ENCODE results near the gene POLR2C. TPM values are rescaled to one million over a fixed set of nuclear protein-coding genes. Genes with fewer than 3 reads are reported as not detected.

POLR2C gene
- total and polyA plus RNA-seq, 2 experiments from 2014 or later, result 40.0 to 163 TPM

GRCh38 chr16:57502048-57502775 lies 39.7 kb downstream of the POLR2C start:
- peaks cover 7% of the 10 kb centered on the region; the same call in 1 of the 2 replicates for H3K27me3 ChIP-seq (replicated peaks; ENCODE audit: insufficient read depth)
- DNase-seq, result no peak
- WGBS, 2 experiments (ENCODE audit: low coverage in 1 of 2, low lambda C conversion rate in 2 of 2, missing lambda C conversion rate in 2 of 2), result 67 to 70% methylated on average over 12 of the region's 12 CpGs

GRCh38 chr16:57503366-57503765 lies 40.9 kb downstream of the POLR2C start:
- no peak overlapping the region for H3K4me3 ChIP-seq
- H3K9ac ChIP-seq, result no peak overlapping the region
- H3K4me1 ChIP-seq (ENCODE audit: insufficient read depth), result no peaks in the 10 kb centered on the region
- no peak for DNase-seq
- no peaks in the 10 kb centered on the region for H4K20me1 ChIP-seq (ENCODE audit: insufficient read depth)
- H2AFZ ChIP-seq, result no peak overlapping the region
- H3K27me3 ChIP-seq (replicated peaks; ENCODE audit: insufficient read depth), result peaks cover 7% of the 10 kb centered on the region; the same call in 1 of the 2 replicates
- no peak for TF ChIP-seq EZH2 (IDR thresholded peaks at IDR 0.05; ENCODE audit: insufficient read depth, poor library complexity, severe bottlenecking)
- TF ChIP-seq EZH2phosphoT487 (IDR thresholded peaks at IDR 0.05; ENCODE audit: insufficient read depth, low read depth), result no peak
- H3F3A ChIP-seq (ENCODE audit: insufficient read depth), result no peaks in the 10 kb centered on the region
- no peak overlapping the region for H3K4me2 ChIP-seq (ENCODE audit: unreplicated experiment)
- H3K9me2 ChIP-seq (ENCODE audit: insufficient read depth), result no peaks in the 10 kb centered on the region
- no peaks in the 10 kb centered on the region for H3K9me3 ChIP-seq (ENCODE audit: low read depth)
- no peaks in the 10 kb centered on the region for H3K36me3 ChIP-seq (ENCODE audit: low read depth)
- 59 to 69% methylated on average over 15 of the region's 15 CpGs for WGBS, 2 experiments (ENCODE audit: low coverage in 1 of 2, low lambda C conversion rate in 2 of 2, missing lambda C conversion rate in 2 of 2)
- H3K79me2 ChIP-seq (ENCODE audit: insufficient read depth), result no peaks in the 10 kb centered on the region
- no peak overlapping the region for H3K27ac ChIP-seq
- in situ Hi-C loops (cut with MboI), result no loop called here

More at GRCh38 chr16:57502048-57502775, 39.7 kb downstream of the POLR2C start:
- Histone ChIP-seq H3K4me1 (ENCODE audit: insufficient read depth) (no peaks in the 10 kb centered on the region), H3K36me3 (ENCODE audit: low read depth) (no peaks in the 10 kb centered on the region), H4K20me1 (ENCODE audit: insufficient read depth) (no peaks in the 10 kb centered on the region), H3F3A (ENCODE audit: insufficient read depth) (no peaks in the 10 kb centered on the region), H3K27ac (no peak overlapping the region), H3K9me2 (ENCODE audit: insufficient read depth) (no peaks in the 10 kb centered on the region), H3K79me2 (ENCODE audit: insufficient read depth) (no peaks in the 10 kb centered on the region), H3K9ac (no peak overlapping the region), H3K4me3 (no peak overlapping the region), H3K9me3 (ENCODE audit: low read depth) (no peaks in the 10 kb centered on the region), H3K4me2 (ENCODE audit: unreplicated experiment) (no peak overlapping the region), H2AFZ (no peak overlapping the region)
- TF ChIP-seq EZH2phosphoT487 (IDR thresholded peaks at IDR 0.05; ENCODE audit: insufficient read depth, low read depth) (no peak), EZH2 (IDR thresholded peaks at IDR 0.05; ENCODE audit: insufficient read depth, poor library complexity, severe bottlenecking) (no peak)
- in situ Hi-C loops (cut with MboI), result no loop called here

GRCh38 chr16:57504001-57504400 lies 41.5 kb downstream of the POLR2C start:
- Histone ChIP-seq H3K9me3 (ENCODE audit: low read depth) (no peaks in the 10 kb centered on the region), H3K79me2 (ENCODE audit: insufficient read depth) (no peaks in the 10 kb centered on the region), H4K20me1 (ENCODE audit: insufficient read depth) (no peaks in the 10 kb centered on the region), H3K4me1 (ENCODE audit: insufficient read depth) (no peaks in the 10 kb centered on the region), H3K4me3 (no peak overlapping the region), H3K36me3 (ENCODE audit: low read depth) (no peaks in the 10 kb centered on the region), H3K4me2 (ENCODE audit: unreplicated experiment) (no peak overlapping the region), H3K27me3 (replicated peaks; ENCODE audit: insufficient read depth) (peaks cover 7% of the 10 kb centered on the region; the same call in 1 of the 2 replicates), H3K27ac (no peak overlapping the region), H3F3A (ENCODE audit: insufficient read depth) (no peaks in the 10 kb centered on the region), H2AFZ (no peak overlapping the region), H3K9ac (no peak overlapping the region), H3K9me2 (ENCODE audit: insufficient read depth) (no peaks in the 10 kb centered on the region)
- in situ Hi-C loops (cut with MboI), result no loop called here
- TF ChIP-seq EZH2phosphoT487 (IDR thresholded peaks at IDR 0.05; ENCODE audit: insufficient read depth, low read depth) (no peak), EZH2 (IDR thresholded peaks at IDR 0.05; ENCODE audit: insufficient read depth, poor library complexity, severe bottlenecking) (no peak)
- DNase-seq, result no peak
- WGBS, 2 experiments (ENCODE audit: low coverage in 1 of 2, low lambda C conversion rate in 2 of 2, missing lambda C conversion rate in 2 of 2), result 42 to 48% methylated on average over 6 of the region's 6 CpGs

GRCh38 chr16:57504491-57504890 lies 42.0 kb downstream of the POLR2C start:
- Histone ChIP-seq H3K4me3 (no peak overlapping the region), H3K4me2 (ENCODE audit: unreplicated experiment) (no peak overlapping the region), H3K79me2 (ENCODE audit: insufficient read depth) (no peaks in the 10 kb centered on the region), H3K9me3 (ENCODE audit: low read depth) (no peaks in the 10 kb centered on the region), H2AFZ (no peak overlapping the region), H3K9me2 (ENCODE audit: insufficient read depth) (no peaks in the 10 kb centered on the region), H3K4me1 (ENCODE audit: insufficient read depth) (no peaks in the 10 kb centered on the region), H3K9ac (no peak overlapping the region), H3K27ac (no peak overlapping the region), H3F3A (ENCODE audit: insufficient read depth) (no peaks in the 10 kb centered on the region), H4K20me1 (ENCODE audit: insufficient read depth) (no peaks in the 10 kb centered on the region), H3K27me3 (replicated peaks; ENCODE audit: insufficient read depth) (peaks cover 7% of the 10 kb centered on the region; the same call in 1 of the 2 replicates), H3K36me3 (ENCODE audit: low read depth) (no peaks in the 10 kb centered on the region)
- DNase-seq, result no peak
- in situ Hi-C loops (cut with MboI), result no loop called here
- WGBS, 2 experiments (ENCODE audit: low coverage in 1 of 2, low lambda C conversion rate in 2 of 2, missing lambda C conversion rate in 2 of 2), result 72 to 74% methylated on average over 5 of the region's 5 CpGs
- no peak for TF ChIP-seq EZH2phosphoT487 (IDR thresholded peaks at IDR 0.05; ENCODE audit: insufficient read depth, low read depth)
- TF ChIP-seq EZH2 (IDR thresholded peaks at IDR 0.05; ENCODE audit: insufficient read depth, poor library complexity, severe bottlenecking), result no peak

Data from GM23248 (cell line).